Stimulated activated naive CD8-positive, alpha-beta T cell treated with anti-CD3 and anti-CD28 coated beads, Interleukin-15, Interleukin-2, amounts not matched to agents 100 ng/mL and 50 ng/mL, for 24 hours (primary cell): Measurements from ENCODE around the gene ILF2.
A peak's percentile ranks its signal among the peaks of the same experiment; 100 is the strongest.
"Not testable (repeated sequence)": the region's sequence is repeated elsewhere in the genome, so short reads cannot be mapped to it uniquely, and the experiment has no call there.

Source experiments
- H3K27ac Mint-ChIP-seq: one replicate; pipeline ENCODE4 v1.8.0; 2021; ENCODE audit warnings: mild to moderate bottlenecking, mixed read lengths
- H3K27me3 Mint-ChIP-seq: one replicate; pipeline ENCODE4 v1.8.0; 2021; ENCODE audit warnings: mixed read lengths
- H3K36me3 Mint-ChIP-seq: one replicate; pipeline ENCODE4 v1.8.0; 2021; ENCODE audit warnings: low read depth, mixed read lengths
- H3K4me1 Mint-ChIP-seq: one replicate; pipeline ENCODE4 v1.8.0; 2021; ENCODE audit warnings: low read depth, mixed read lengths
- H3K4me3 Mint-ChIP-seq: one replicate; pipeline ENCODE4 v1.8.0; 2021; ENCODE audit warnings: mild to moderate bottlenecking, mixed read lengths
- H3K9me3 Mint-ChIP-seq: one replicate; pipeline ENCODE4 v1.8.0; 2021; ENCODE audit warnings: mixed read lengths

ILF2 gene

GRCh38 chr1:153668672-153669071 lies 2.1 kb downstream of the ILF2 start:
- Mint-ChIP-seq H3K27ac (peak overlapping the region; percentile 82), H3K4me1 (peaks cover 37% of the 10 kb centered on the region)
- not testable (repeated sequence) for H3K27me3 Mint-ChIP-seq, H3K9me3 Mint-ChIP-seq, H3K4me3 Mint-ChIP-seq, H3K36me3 Mint-ChIP-seq

DNA sequence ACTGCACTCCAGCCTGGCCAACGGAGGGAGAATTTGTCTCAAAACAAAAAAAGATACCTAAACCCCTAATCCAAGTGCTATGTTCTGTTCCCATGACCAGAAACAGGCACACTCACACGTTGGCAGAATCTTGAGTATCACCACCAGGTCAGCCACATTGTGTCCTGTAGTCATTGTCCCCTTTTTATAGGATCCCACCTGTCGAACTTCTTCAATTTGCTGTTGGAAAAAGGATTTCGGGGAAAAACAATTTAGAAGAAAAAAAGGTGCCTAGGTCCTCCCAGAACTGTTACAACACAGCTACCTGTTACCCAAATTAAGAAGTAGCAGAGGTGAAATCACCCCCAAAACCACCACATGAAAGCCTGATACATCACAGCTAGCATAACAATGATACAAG lies 3.4 kb downstream of the ILF2 start:
- peaks cover 37% of the 10 kb centered on the region for H3K4me1 Mint-ChIP-seq
- no peaks in the 10 kb centered on the region for H3K9me3 Mint-ChIP-seq
- H3K4me3 Mint-ChIP-seq: peak overlapping the region; percentile 33
- H3K27me3 Mint-ChIP-seq: no peaks in the 10 kb centered on the region
- H3K27ac Mint-ChIP-seq: peak overlapping the region; percentile 82
- peaks cover 17% of the 10 kb centered on the region for H3K36me3 Mint-ChIP-seq

DNA sequence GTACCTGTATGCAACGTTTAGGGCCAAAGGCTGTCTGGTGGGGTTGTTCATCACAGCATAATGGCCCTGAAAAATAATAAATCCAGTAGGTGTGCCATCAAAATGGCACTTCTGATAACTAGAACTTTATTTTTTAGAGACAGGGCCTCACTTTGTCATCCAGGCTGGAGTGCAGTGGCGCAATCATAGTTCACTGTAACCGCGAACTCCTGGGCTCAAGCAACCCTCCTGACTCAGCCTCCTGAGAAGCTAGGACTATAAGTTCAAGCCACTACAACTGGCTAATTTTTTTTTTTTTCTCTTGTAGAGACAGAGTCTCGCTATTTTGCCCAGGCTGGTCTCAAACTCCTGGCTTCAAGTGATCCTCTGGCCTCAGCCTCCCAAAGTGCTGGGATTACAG lies 7.6 kb downstream of the ILF2 start:
- Mint-ChIP-seq H3K4me3 (no peak overlapping the region), H3K9me3 (no peaks in the 10 kb centered on the region), H3K27ac (no peak overlapping the region), H3K36me3 (peaks cover 36% of the 10 kb centered on the region), H3K4me1 (peaks cover 26% of the 10 kb centered on the region), H3K27me3 (no peaks in the 10 kb centered on the region)

DNA sequence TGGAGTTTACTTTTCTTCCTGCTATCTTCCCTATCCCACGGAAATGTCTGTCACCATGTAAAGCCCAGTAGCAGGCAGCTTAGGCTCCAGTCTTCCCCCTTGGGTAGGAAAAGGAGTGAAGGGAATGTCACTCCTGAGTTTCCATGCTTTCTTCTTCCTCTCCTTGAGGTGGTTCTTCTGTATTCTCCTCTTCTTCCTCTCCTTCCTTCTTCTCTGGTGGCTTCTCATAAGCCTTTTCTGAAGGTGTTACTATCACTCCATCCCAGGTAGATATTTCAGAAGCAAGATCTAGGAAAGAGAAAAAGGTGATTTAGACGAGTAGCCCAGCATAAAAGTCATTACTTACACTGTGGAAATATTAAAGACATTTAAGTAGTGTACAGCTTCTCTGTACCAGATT lies 8.5 kb downstream of the ILF2 start:
- peak overlapping the region; percentile 32 for H3K27ac Mint-ChIP-seq
- H3K36me3 Mint-ChIP-seq: peaks cover 36% of the 10 kb centered on the region

GRCh38 chr1:153661111-153661708 lies 9.6 kb downstream of the ILF2 start:
- H3K9me3 Mint-ChIP-seq: no peaks in the 10 kb centered on the region
- peaks cover 18% of the 10 kb centered on the region for H3K4me1 Mint-ChIP-seq
- H3K27ac Mint-ChIP-seq: peak overlapping the region; percentile 45
- peak overlapping the region; percentile 17 for H3K4me3 Mint-ChIP-seq
- H3K36me3 Mint-ChIP-seq: peaks cover 36% of the 10 kb centered on the region
- H3K27me3 Mint-ChIP-seq: no peaks in the 10 kb centered on the region

More for the DNA sequence above, 8.5 kb downstream of the ILF2 start:
- no peak overlapping the region for H3K4me3 Mint-ChIP-seq
- no peaks in the 10 kb centered on the region for H3K9me3 Mint-ChIP-seq
- no peaks in the 10 kb centered on the region for H3K27me3 Mint-ChIP-seq
- peaks cover 21% of the 10 kb centered on the region for H3K4me1 Mint-ChIP-seq

- Mint-ChIP-seq H3K36me3 (peaks cover 36% of the 10 kb centered on the region), H3K4me1 (peaks cover 18% of the 10 kb centered on the region), H3K4me3 (peak overlapping the region; percentile 91), H3K27me3 (no peaks in the 10 kb centered on the region), H3K9me3 (no peaks in the 10 kb centered on the region), H3K27ac (peak overlapping the region; percentile 94)
Observed at GRCh38 chr1:153659656-153660055, 11.1 kb downstream of the ILF2 start.

DNA sequence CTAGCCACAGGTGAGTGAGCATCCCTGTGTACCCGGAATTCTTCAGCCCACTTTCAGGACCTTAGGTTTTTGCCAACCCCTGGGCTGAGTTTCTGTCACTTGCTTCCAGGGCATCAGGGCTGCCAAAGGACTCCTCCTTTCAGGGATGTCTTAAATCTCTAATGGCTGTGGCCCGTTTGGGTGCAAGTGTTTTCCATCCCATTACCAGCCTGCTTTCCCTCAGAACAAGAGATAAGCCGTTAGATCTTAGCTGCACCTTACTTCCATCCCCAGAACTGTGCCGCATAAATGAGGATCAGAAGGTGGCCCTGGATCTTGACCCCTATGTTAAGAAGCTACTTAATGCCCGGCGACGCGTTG lies 11.6 kb downstream of the ILF2 start:
- H3K4me1 Mint-ChIP-seq: peaks cover 18% of the 10 kb centered on the region
- H3K9me3 Mint-ChIP-seq: no peaks in the 10 kb centered on the region
- H3K36me3 Mint-ChIP-seq: peaks cover 34% of the 10 kb centered on the region
- peak overlapping the region; percentile 94 for H3K27ac Mint-ChIP-seq
- no peaks in the 10 kb centered on the region for H3K27me3 Mint-ChIP-seq
- H3K4me3 Mint-ChIP-seq: peak overlapping the region; percentile 91

GRCh38 chr1:153658400-153659174 lies 12.2 kb downstream of the ILF2 start, which contains the start of gene SNAPIN:
TSS of gene SNAPIN (plus strand) at chr1:153658703. CDS start at chr1:153658744, 41 bp downstream.
- Mint-ChIP-seq H3K36me3 (peaks cover 28% of the 10 kb centered on the region), H3K4me1 (peaks cover 18% of the 10 kb centered on the region), H3K27me3 (no peaks in the 10 kb centered on the region), H3K4me3 (peak within 1 kb of the TSS; percentile 91), H3K27ac (peak within 1 kb of the TSS; percentile 94), H3K9me3 (no peaks in the 10 kb centered on the region)

DNA sequence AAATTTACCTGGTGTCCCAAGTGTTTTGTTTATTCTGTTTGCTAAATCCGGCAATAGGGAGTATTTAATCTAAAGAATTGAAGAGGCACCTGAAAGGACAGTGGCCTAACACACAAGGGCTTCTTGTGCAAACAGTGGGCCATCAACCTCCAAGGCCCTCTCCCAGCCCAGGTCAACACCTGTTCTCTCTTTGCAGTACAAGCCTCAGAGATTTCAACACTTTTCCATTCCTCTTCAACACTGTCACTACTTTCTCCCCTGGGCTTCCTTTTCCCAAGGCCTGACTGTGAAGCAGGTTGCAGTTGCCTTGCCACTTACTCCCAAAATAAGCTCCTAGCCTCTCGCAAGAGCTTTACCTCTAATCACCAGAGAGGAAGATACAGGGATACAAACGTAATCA lies 15.5 kb downstream of the ILF2 start:
- Mint-ChIP-seq H3K4me1 (peaks cover 18% of the 10 kb centered on the region), H3K27me3 (no peaks in the 10 kb centered on the region), H3K27ac (no peak overlapping the region), H3K9me3 (no peaks in the 10 kb centered on the region), H3K4me3 (no peak overlapping the region), H3K36me3 (no peaks in the 10 kb centered on the region)

- H3K27ac Mint-ChIP-seq: no peak overlapping the region
- H3K9me3 Mint-ChIP-seq: no peaks in the 10 kb centered on the region
- H3K4me1 Mint-ChIP-seq: peaks cover 28% of the 10 kb centered on the region
Observed at GRCh38 chr1:153652805-153653500, 17.8 kb downstream of the ILF2 start.

DNA sequence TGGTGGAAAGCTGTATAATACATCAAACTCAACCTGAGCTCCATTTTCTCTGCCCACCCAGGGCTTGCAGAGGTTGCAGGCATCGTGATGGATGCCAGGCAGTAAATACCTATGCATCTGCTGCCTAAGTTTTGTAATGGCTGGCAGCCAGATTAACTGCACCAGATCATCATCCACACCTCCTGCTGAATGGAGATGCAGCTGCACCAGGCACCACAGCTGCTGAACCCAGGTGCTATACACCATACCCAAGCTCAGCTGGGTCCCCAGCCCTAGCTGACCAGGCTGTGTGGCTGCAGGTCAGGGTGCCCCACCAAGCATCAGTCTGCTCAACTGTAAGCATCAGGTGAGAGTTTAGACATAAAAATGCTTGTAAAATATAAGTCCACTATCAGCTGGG lies 19.0 kb downstream of the ILF2 start:
- Mint-ChIP-seq H3K27me3 (no peaks in the 10 kb centered on the region), H3K9me3 (no peaks in the 10 kb centered on the region), H3K36me3 (peaks cover 9% of the 10 kb centered on the region), H3K4me1 (peaks cover 34% of the 10 kb centered on the region), H3K27ac (no peak overlapping the region), H3K4me3 (no peak overlapping the region)

More at GRCh38 chr1:153652805-153653500, 17.8 kb downstream of the ILF2 start:
- Mint-ChIP-seq H3K27me3 (no peaks in the 10 kb centered on the region), H3K36me3 (peaks cover 1% of the 10 kb centered on the region), H3K4me3 (no peak overlapping the region)

DNA sequence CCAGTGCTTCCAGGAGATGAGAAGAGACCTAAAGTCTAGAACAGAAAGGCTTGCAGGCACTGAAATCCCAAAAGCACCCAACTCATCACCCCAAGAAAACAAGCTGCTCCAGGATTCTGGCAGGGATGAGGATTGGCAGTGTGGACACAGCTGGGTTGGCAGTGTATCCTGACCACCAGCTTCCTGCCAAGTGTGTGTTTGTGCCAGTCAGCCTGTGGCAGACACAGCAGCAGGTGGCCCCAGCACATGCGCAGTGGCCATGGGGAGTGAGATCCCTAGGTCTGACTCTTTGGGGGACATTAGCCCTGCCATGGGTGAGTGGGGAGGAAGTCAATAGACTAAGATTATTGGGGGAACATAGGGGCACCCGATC lies 20.9 kb downstream of the ILF2 start:
- H3K27ac Mint-ChIP-seq: peak overlapping the region; percentile 68
- H3K4me3 Mint-ChIP-seq: no peak overlapping the region
- no peaks in the 10 kb centered on the region for H3K9me3 Mint-ChIP-seq
- peaks cover 28% of the 10 kb centered on the region for H3K36me3 Mint-ChIP-seq
- peaks cover 45% of the 10 kb centered on the region for H3K4me1 Mint-ChIP-seq
- no peaks in the 10 kb centered on the region for H3K27me3 Mint-ChIP-seq

DNA sequence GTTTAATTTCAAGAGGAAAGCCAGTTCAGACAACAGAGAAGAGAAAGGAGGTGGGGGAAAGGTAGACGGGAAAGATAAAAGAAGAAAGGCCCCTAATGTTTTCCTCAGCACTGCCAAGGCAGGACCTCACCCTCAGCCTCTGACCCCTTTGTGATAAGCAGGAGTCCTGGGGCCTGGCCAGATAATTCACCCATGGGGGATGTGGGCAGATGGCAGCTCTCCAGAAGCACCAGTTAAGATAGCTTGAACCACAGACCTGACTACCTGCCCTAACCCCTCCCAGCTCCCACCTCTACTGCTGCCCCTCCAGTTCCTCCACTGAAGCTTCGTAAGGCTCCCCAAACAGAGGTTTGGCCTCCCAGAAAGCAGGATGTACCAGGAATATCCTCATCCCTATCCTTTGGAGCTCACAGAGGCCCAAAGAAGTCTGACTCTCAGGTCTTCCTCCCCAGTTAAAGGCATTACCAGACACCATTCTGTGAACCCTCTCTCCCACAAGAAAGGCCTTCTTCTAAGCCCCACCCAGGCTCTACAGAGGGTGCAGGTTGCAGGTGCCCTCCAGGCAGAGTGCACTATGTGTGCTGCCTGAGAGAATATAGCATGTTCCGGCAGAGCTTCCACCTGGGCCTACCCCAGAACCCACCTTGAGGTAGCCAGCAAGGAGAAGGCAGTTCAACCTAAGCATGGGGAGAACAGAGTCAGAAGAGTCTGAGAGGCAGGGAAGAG lies 21.5 kb downstream of the ILF2 start:
- no peak overlapping the region for H3K4me3 Mint-ChIP-seq
- peaks cover 34% of the 10 kb centered on the region for H3K36me3 Mint-ChIP-seq
- no peaks in the 10 kb centered on the region for H3K9me3 Mint-ChIP-seq
- H3K27me3 Mint-ChIP-seq: no peaks in the 10 kb centered on the region
- H3K27ac Mint-ChIP-seq: peak overlapping the region; percentile 68
- peaks cover 48% of the 10 kb centered on the region for H3K4me1 Mint-ChIP-seq

GRCh38 chr1:153648000-153648643 lies 22.7 kb downstream of the ILF2 start:
- Mint-ChIP-seq H3K9me3 (no peaks in the 10 kb centered on the region), H3K27me3 (no peaks in the 10 kb centered on the region), H3K36me3 (peaks cover 46% of the 10 kb centered on the region), H3K4me3 (no peak overlapping the region), H3K4me1 (peaks cover 59% of the 10 kb centered on the region), H3K27ac (no peak overlapping the region)
